ENCODE results near the gene CST3.

DNA sequence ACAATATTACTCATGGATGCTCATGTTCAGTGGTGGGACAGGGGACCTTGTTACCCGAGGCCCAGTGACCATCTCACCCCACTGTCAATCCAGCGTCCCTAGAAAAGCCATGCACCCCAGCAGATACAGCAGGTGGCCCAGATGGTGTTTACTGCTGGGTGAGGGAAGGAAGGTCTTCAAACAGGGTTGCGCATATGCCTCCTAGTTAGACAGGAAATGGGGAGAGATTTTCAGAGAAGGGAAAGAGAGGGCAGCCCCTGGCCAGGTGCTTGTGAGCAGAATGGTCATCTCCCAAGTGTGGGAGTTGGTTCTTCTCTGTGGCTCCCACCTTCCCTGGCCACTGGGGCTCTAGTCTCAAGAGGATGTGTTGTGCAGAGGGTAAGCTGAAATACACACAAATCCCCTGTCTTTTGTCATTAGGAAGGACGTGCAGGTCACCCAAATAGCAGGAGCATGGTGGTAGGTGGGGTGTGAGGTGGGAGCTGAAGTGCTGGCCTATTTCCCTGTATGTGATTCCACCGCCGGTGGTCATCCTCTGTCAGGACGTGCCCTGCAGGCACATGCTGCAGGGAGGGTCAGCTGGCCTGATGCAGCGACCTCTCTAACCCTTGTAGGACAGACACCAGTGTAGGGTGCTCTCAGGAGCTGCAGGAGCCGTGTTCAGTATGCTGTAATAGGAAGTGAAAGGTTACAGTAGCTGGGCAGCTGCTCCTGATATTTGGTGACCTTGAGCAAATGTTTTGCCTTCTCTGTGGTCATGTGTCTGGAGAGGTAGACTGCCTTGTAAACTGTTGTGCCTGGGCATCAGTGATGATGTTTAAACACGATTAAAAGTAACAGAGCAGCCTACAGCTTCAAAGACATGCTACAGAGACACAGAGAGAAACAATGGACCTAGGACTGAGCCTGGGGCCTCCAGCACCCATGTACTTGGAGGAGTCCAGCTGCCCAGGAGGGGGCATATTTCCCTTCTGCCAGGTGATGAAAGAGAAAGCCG, 3.2 kb upstream of the CST3 start:
- TF ChIP-seq RFX5 (IDR thresholded peaks at IDR 0.05) = no peak
- no peak for TF ChIP-seq MAFK (IDR thresholded peaks at IDR 0.05; ENCODE audit: partially characterized antibody)
- no peak for TF ChIP-seq CBX8 (IDR thresholded peaks at IDR 0.05)
- TF ChIP-seq, protein P1, sequence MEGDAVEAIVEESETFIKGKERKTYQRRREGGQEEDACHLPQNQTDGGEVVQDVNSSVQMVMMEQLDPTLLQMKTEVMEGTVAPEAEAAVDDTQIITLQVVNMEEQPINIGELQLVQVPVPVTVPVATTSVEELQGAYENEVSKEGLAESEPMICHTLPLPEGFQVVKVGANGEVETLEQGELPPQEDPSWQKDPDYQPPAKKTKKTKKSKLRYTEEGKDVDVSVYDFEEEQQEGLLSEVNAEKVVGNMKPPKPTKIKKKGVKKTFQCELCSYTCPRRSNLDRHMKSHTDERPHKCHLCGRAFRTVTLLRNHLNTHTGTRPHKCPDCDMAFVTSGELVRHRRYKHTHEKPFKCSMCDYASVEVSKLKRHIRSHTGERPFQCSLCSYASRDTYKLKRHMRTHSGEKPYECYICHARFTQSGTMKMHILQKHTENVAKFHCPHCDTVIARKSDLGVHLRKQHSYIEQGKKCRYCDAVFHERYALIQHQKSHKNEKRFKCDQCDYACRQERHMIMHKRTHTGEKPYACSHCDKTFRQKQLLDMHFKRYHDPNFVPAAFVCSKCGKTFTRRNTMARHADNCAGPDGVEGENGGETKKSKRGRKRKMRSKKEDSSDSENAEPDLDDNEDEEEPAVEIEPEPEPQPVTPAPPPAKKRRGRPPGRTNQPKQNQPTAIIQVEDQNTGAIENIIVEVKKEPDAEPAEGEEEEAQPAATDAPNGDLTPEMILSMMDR (IDR thresholded peaks at IDR 0.05) = no peak
- no peak for TF ChIP-seq JUNB (IDR thresholded peaks at IDR 0.05)
- TF ChIP-seq MAX (IDR thresholded peaks at IDR 0.05) = no peak
- TF ChIP-seq, protein P2, sequence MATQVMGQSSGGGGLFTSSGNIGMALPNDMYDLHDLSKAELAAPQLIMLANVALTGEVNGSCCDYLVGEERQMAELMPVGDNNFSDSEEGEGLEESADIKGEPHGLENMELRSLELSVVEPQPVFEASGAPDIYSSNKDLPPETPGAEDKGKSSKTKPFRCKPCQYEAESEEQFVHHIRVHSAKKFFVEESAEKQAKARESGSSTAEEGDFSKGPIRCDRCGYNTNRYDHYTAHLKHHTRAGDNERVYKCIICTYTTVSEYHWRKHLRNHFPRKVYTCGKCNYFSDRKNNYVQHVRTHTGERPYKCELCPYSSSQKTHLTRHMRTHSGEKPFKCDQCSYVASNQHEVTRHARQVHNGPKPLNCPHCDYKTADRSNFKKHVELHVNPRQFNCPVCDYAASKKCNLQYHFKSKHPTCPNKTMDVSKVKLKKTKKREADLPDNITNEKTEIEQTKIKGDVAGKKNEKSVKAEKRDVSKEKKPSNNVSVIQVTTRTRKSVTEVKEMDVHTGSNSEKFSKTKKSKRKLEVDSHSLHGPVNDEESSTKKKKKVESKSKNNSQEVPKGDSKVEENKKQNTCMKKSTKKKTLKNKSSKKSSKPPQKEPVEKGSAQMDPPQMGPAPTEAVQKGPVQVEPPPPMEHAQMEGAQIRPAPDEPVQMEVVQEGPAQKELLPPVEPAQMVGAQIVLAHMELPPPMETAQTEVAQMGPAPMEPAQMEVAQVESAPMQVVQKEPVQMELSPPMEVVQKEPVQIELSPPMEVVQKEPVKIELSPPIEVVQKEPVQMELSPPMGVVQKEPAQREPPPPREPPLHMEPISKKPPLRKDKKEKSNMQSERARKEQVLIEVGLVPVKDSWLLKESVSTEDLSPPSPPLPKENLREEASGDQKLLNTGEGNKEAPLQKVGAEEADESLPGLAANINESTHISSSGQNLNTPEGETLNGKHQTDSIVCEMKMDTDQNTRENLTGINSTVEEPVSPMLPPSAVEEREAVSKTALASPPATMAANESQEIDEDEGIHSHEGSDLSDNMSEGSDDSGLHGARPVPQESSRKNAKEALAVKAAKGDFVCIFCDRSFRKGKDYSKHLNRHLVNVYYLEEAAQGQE (IDR thresholded peaks at IDR 0.05) = no peak
- TF ChIP-seq CEBPB (IDR thresholded peaks at IDR 0.05) = no peak
- no peak for TF ChIP-seq EHMT2 (IDR thresholded peaks at IDR 0.05; ENCODE audit: low read depth)
- no peak for TF ChIP-seq JUN (IDR thresholded peaks at IDR 0.05)
- TF ChIP-seq ZFP36 (IDR thresholded peaks at IDR 0.05; ENCODE audit: borderline replicate concordance, partially characterized antibody) = no peak
- TF ChIP-seq, protein P3, sequence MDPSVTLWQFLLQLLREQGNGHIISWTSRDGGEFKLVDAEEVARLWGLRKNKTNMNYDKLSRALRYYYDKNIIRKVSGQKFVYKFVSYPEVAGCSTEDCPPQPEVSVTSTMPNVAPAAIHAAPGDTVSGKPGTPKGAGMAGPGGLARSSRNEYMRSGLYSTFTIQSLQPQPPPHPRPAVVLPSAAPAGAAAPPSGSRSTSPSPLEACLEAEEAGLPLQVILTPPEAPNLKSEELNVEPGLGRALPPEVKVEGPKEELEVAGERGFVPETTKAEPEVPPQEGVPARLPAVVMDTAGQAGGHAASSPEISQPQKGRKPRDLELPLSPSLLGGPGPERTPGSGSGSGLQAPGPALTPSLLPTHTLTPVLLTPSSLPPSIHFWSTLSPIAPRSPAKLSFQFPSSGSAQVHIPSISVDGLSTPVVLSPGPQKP (IDR thresholded peaks at IDR 0.05; ENCODE audit: low read depth, low read length) = no peak
- no peak for TF ChIP-seq POLR2A (IDR thresholded peaks at IDR 0.05; ENCODE audit: low read length)
